Mucosa of descending colon (tissue), 3 donors: ENCODE data around the gene CCDC187. TPM values are rescaled to one million over a fixed set of nuclear protein-coding genes. Genes with fewer than 3 reads are reported as not detected.
A peak's percentile ranks its signal among the peaks of the same experiment; 100 is the strongest.
"Not testable (repeated sequence)": the region's sequence is repeated elsewhere in the genome, so short reads cannot be mapped to it uniquely, and the experiment has no call there.

Source experiments
- ATAC-seq: fragments of 200-7000 bp; cut with Tn5 transposase; one replicate; pipeline ENCODE4 v1.9.1; 2020; ENCODE audit warnings: mild to moderate bottlenecking, moderate library complexity
- DNase-seq, 3 donors: peaks; one replicate each; pipeline ENCODE4 v3.0.0-alpha.2; 2020
- H3K36me3 ChIP-seq: fragments of 200-600 bp; one replicate; pipeline ENCODE4 v1.8.0; 2021; ENCODE audit warnings: low read depth, mild to moderate bottlenecking
- H3K4me1 ChIP-seq: fragments of 200-600 bp; one replicate; pipeline ENCODE4 v1.8.0; 2021; ENCODE audit warnings: low read depth, mild to moderate bottlenecking
- H3K4me3 ChIP-seq: fragments of 200-600 bp; one replicate; pipeline ENCODE4 v1.8.0; 2021; ENCODE audit warnings: mild to moderate bottlenecking
- H3K9me3 ChIP-seq: fragments of 200-600 bp; one replicate; pipeline ENCODE4 v1.8.0; 2021; ENCODE audit warnings: mild to moderate bottlenecking
- intact Hi-C, 2 donors: fragments of 100-400 bp; cut with DNase I in 1 of 2; cut with micrococcal nuclease in 1 of 2; formaldehyde crosslinking; loops; one replicate each; pipeline versions ENCODE4 v1.11.0 to v1.11.1; 2022; cut with DNase I, micrococcal nuclease
- total RNA-seq, 3 donors: library from RNA; stranded (reverse); fragmentation: NEBNext Ultra II Directional in 2 of 3; extraction: Animal tissue kit (Norgen Biotek cat#: 25700) in 2 of 3; gene quantifications; one replicate each; pipeline versions ENCODE4 v1.2.1 to v1.2.4, GENCODE V29; 2021 to 2023
- TF ChIP-seq, protein P1 (sequence below): fragments of 200-600 bp; IDR thresholded peaks from one replicate; pipeline ENCODE4 v1.8.0; 2022; ENCODE audit warnings: antibody characterized with exemption, mild to moderate bottlenecking
- donor health status: DM: no; HTN: no; CAD: no; lungs with moderate emphysema.
- donor health status: DM: no; HTN: no; CAD: no.
- donor health status: DM: no; HTN: yes; CAD: no.

The CCDC187 gene
- total RNA-seq, 3 donors from 2014 or later, result 0.19 to 0.93 (median 0.48) TPM

DNA sequence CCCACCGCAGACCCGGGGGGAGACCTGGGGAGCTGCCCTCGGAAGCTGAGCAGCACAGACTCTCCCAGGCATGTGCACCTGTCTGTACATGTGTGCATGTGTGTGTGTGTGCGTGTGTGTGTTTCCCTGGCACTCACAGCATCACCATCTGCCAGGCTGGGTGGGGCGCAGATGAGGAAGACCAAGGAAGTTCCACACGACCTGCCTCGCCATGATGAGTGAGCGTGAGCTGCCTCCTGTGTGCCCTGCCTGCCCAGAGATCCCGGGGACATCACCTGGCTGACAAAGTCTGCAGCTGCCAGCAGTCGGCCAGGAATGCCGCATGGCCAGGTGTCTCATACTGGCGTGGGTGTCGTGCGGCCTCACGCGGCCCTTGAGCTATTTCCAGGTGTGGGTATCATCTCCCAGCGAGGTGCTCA lies 19.5 kb upstream of the CCDC187 start:
- TF ChIP-seq, protein P1, sequence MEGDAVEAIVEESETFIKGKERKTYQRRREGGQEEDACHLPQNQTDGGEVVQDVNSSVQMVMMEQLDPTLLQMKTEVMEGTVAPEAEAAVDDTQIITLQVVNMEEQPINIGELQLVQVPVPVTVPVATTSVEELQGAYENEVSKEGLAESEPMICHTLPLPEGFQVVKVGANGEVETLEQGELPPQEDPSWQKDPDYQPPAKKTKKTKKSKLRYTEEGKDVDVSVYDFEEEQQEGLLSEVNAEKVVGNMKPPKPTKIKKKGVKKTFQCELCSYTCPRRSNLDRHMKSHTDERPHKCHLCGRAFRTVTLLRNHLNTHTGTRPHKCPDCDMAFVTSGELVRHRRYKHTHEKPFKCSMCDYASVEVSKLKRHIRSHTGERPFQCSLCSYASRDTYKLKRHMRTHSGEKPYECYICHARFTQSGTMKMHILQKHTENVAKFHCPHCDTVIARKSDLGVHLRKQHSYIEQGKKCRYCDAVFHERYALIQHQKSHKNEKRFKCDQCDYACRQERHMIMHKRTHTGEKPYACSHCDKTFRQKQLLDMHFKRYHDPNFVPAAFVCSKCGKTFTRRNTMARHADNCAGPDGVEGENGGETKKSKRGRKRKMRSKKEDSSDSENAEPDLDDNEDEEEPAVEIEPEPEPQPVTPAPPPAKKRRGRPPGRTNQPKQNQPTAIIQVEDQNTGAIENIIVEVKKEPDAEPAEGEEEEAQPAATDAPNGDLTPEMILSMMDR, result no peak
- Histone ChIP-seq H3K4me1 (peaks cover 5% of the 10 kb centered on the region), H3K36me3 (no peaks in the 10 kb centered on the region), H3K4me3 (no peak overlapping the region), H3K9me3 (no peaks in the 10 kb centered on the region)
- intact Hi-C loops, result no loop called here
- peak in 1 of 3 donors; percentile 65 for DNase-seq
- ATAC-seq, result peak; percentile 50

DNA sequence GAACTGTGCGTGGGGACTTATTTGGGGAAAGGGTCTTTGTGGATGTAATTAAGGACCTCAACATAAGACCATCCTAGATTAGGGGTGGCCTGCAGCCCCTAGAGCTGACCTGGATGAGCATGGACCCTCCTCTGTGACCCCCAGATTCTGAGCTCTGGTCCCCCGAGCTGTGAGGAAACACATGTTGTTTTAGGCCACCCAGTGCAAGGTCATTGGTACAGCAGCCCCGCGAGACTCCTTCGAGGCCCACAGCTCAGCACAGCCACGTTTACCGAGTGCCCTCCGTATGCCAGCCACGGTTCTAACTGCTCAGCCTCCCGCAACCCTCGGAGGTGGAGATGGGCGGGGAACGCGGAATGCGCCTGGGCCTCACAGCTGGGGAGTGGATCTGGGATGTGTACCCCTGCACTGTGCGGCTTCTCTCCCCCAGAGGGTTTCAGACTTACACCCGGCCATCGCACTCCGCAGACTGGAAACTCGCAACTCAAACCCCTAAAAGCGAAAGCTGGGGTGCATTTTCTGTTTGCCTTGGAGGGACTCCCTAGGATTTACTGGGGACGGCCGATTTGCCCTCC lies 18.9 kb upstream of the CCDC187 start:
- intact Hi-C loops, result no loop called here
- peaks cover 5% of the 10 kb centered on the region for H3K4me1 ChIP-seq

DNA sequence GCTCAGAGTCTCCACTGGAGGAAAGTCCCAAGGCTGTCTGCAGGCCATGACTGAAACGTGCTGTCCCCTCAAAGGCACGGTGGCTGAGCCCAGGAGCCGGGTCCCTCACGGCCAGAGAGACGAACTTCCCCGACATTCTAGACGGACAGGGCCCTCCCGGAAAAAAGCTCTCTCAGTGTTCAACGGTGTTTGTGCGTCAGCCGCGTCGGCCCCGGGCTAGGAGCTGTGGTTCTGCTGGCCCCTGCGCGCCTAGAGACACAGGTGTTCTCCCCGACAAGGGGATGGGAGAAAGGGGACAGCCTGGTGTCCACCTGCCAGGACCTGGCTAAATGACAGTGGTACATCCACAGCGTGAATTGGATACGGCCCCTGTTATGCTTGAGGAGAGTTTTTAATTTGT lies 17.7 kb upstream of the CCDC187 start:
- intact Hi-C loops, result no loop called here
- ATAC-seq (no peak), DNase-seq (no peak)
- TF ChIP-seq, protein P1, result no peak
- Histone ChIP-seq H3K9me3 (no peaks in the 10 kb centered on the region), H3K4me1 (peaks cover 5% of the 10 kb centered on the region), H3K36me3 (no peaks in the 10 kb centered on the region), H3K4me3 (no peak overlapping the region)

More for the DNA sequence above, 18.9 kb upstream of the CCDC187 start:
- Histone ChIP-seq H3K36me3 (no peaks in the 10 kb centered on the region), H3K9me3 (no peaks in the 10 kb centered on the region), H3K4me3 (no peak overlapping the region)
- ATAC-seq, result no peak
- TF ChIP-seq, protein P1, result no peak
- no peak for DNase-seq

DNA sequence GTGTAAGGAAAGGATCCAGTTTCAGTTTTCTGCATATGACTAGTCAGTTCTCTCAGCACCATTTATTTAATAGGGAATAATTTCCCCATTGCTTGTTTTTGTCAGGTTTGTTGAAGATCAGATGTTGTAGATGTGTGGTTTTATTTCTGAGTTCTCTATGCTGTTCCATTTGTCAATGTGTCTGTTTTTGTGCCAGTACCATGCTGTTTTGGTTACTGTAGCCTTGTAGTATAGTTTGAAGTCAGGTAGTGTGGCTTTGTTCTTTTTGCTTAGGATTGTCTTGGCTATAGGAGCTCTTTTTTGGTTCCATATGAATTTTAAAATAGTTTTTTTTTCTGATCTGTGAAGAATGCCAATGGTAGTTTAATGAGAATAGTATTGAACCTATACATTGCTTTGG lies 17.1 kb upstream of the CCDC187 start:
- H3K9me3 ChIP-seq, H3K4me3 ChIP-seq, ATAC-seq, DNase-seq, intact Hi-C loops, H3K4me1 ChIP-seq, H3K36me3 ChIP-seq: not testable (repeated sequence)

DNA sequence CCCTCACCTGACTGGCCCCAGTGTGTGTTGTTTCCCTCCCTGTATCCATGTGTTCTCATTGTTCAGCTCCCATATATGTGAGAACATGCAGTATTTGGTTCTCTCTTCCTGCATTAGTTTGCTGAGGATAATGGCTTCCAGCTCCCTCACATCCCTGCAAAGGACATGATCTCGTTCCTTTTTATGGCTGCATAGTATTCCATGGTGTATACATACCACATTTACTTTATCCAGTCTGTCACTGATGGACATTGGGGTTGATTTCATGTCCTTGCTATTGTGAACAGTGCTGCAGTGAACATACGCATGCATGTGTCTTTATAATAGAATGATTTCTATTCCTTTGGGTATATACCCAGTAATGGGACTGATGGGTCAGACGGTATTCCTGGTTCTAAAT lies 16.1 kb upstream of the CCDC187 start:
- H3K4me3 ChIP-seq, H3K4me1 ChIP-seq, H3K36me3 ChIP-seq, ATAC-seq, H3K9me3 ChIP-seq, intact Hi-C loops, DNase-seq: not testable (repeated sequence)

DNA sequence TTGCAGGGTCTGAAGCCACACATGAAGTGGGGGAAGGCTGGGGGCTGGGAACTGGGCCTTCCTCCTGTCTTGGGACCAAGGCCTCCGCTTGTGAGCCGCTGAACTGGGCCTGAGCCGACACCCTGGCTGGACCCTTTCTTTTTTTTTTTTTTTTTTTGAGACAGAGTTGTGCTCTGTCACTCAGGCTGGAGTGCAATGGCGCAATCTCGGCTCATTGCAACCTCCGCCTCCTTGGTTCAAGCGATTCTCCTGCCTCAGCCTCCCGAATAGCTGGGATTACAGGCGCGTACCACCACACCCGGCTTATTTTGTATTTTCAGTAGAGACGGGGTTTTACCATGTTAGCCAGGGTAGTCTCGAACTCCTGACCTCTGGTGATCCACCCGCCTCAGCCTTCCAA lies 15.3 kb upstream of the CCDC187 start:
- H3K36me3 ChIP-seq, H3K4me3 ChIP-seq, DNase-seq, H3K9me3 ChIP-seq, intact Hi-C loops, H3K4me1 ChIP-seq, ATAC-seq: not testable (repeated sequence)

DNA sequence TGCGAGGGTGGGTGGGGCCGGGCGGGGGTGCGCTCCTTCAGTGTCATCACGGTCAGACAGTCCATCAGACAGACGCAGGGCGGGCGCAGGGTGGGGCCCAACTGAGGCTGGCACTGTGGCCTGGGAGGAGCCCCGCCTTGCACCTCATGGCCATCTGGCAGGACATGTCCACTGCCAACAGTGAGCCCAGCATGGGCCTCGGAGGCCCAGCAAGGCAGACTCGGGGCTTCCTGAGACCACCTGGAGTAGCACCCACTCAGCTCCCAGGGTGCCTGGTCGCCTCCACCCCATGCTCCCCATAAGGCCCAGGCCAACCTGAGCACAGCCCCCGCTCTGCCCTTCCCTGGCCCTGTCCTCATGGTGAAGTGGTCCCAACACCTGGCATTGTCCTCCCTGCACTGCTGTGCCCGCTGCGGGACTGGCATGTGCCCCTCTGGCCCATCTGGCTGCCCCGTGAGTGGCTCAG lies 14.9 kb upstream of the CCDC187 start:
- H3K4me3 ChIP-seq, result no peak overlapping the region
- DNase-seq, result no peak
- no peaks in the 10 kb centered on the region for H3K9me3 ChIP-seq
- ATAC-seq, result no peak
- no peaks in the 10 kb centered on the region for H3K4me1 ChIP-seq
- H3K36me3 ChIP-seq, result no peaks in the 10 kb centered on the region
- TF ChIP-seq, protein P1, result no peak
- intact Hi-C loops, result no loop called here
